GM12892 (cell line): Measurements from ENCODE around the gene NPFF.

Experiments used
- POLR2A ChIP-seq: IDR thresholded peaks from 2 replicates; pipeline ENCODE4 v1.6.1; 2011; ENCODE audit warnings: low read depth, low read length, control low read depth
- POLR2AphosphoS5 ChIP-seq: IDR thresholded peaks from 2 replicates; pipeline ENCODE4 v1.6.1; 2011; ENCODE audit warnings: low read depth, low read length, control low read depth
- TAF1 ChIP-seq: IDR thresholded peaks from 2 replicates; pipeline ENCODE4 v1.6.1; 2011; ENCODE audit warnings: low read depth, mild to moderate bottlenecking, control low read depth, low read length, borderline replicate concordance

- TF ChIP-seq POLR2A (no peak), TAF1 (no peak), POLR2AphosphoS5 (no peak)
Measured at GRCh38 chr12:53539526-53539925, 32.2 kb upstream of the NPFF start.
